Measurements from ENCODE around the gene DNAH11.

GRCh38 chr7:21620054-21620453 is 77.2 kb downstream of the DNAH11 start:
- TF ChIP-seq POLR2A (IDR thresholded peaks at IDR 0.05) = no peak
- TF ChIP-seq CTCF (IDR thresholded peaks at IDR 0.05) = no peak
